Hematopoietic multipotent progenitor cell treated with erythropoietin and hydrocortisone succinate and interleukin-3 and kit ligand, for 15 days (in vitro differentiated cells): ENCODE data around the gene ASB11.

Experiments
- DNase-seq: peaks from one replicate; pipeline ENCODE4 v3.0.0-alpha.2; 2015; ENCODE audit warnings: low spot score

The ASB11 gene

GRCh38 chrX:15315509-15315908, at the start of gene ASB11:
ASB11 (minus strand) TSS chrX:15315640; CDS start chrX:15315605, 35 bp downstream.
- DNase-seq: no peak

- no peak for DNase-seq
These were observed 44.3 kb upstream of the ASB11 start for GRCh38 chrX:15359701-15360100.

- DNase-seq: no peak
These were observed 43.1 kb upstream of the ASB11 start for GRCh38 chrX:15358533-15358932.

- no peak for DNase-seq
These were observed 41.0 kb upstream of the ASB11 start for GRCh38 chrX:15356444-15356843.

- DNase-seq: no peak
These were observed 35.0 kb upstream of the ASB11 start for GRCh38 chrX:15350329-15350996.

- DNase-seq: peak; percentile 46
These were observed 33.6 kb upstream of the ASB11 start for GRCh38 chrX:15349046-15349445.

GRCh38 chrX:15345976-15346375, 30.5 kb upstream of the ASB11 start:
- DNase-seq: no peak

GRCh38 chrX:15344106-15344505, 28.7 kb upstream of the ASB11 start:
- no peak for DNase-seq

- DNase-seq: no peak
These were observed 27.6 kb upstream of the ASB11 start for GRCh38 chrX:15343075-15343476.

- DNase-seq: no peak
These were observed 25.4 kb upstream of the ASB11 start for GRCh38 chrX:15340867-15341266.

GRCh38 chrX:15336023-15336413, 20.6 kb upstream of the ASB11 start:
- DNase-seq: no peak

GRCh38 chrX:15335135-15336022, 19.9 kb upstream of the ASB11 start, which contains the start of gene PIGA:
PIGA (minus strand) TSS chrX:15335523; CDS start chrX:15331930, 3,593 bp downstream.
- peak; percentile 94 for DNase-seq

GRCh38 chrX:15334561-15334960, 19.1 kb upstream of the ASB11 start:
- peak; percentile 8 for DNase-seq

- no peak for DNase-seq
These were observed 13.4 kb upstream of the ASB11 start for GRCh38 chrX:15328821-15329220.

GRCh38 chrX:15328131-15328530, 12.7 kb upstream of the ASB11 start:
- no peak for DNase-seq

GRCh38 chrX:15322472-15322871, 7.0 kb upstream of the ASB11 start:
- no peak for DNase-seq

GRCh38 chrX:15322072-15322471, 6.6 kb upstream of the ASB11 start:
- DNase-seq: no peak

GRCh38 chrX:15321447-15321846, 6.0 kb upstream of the ASB11 start:
- DNase-seq: no peak

- no peak for DNase-seq
These were observed 4.9 kb upstream of the ASB11 start for GRCh38 chrX:15320297-15320696.

- DNase-seq: no peak
These were observed 3.6 kb upstream of the ASB11 start for GRCh38 chrX:15319075-15319474.

- DNase-seq: no peak
These were observed 968 bp downstream of the ASB11 start for GRCh38 chrX:15314472-15314871.

- no peak for DNase-seq
These were observed 4.3 kb downstream of the ASB11 start for GRCh38 chrX:15311119-15311518.

- DNase-seq: no peak
These were observed 5.3 kb downstream of the ASB11 start for GRCh38 chrX:15310117-15310516.
